ENCODE results near the gene TMEM43. TPM values are rescaled to one million over a fixed set of nuclear protein-coding genes. Genes with fewer than 3 reads are reported as not detected.

Gene TMEM43
- total RNA-seq, 1 donor from 2014 or later = 79.2 TPM

- peaks cover 5% of the 10 kb centered on the region for H3K79me2 ChIP-seq (ENCODE audit: insufficient read depth, low read length)
- H3K4me3 Mint-ChIP-seq (ENCODE audit: unreplicated experiment) = no peak overlapping the region
- no peak overlapping the region for H3K27ac Mint-ChIP-seq (ENCODE audit: unreplicated experiment)
- no peaks in the 10 kb centered on the region for H3K27me3 ChIP-seq (ENCODE audit: insufficient read depth, low read length)
- H3K4me2 ChIP-seq (ENCODE audit: low read length) = no peak overlapping the region
- peaks cover 10% of the 10 kb centered on the region for H3K9me3 Mint-ChIP-seq (ENCODE audit: unreplicated experiment)
- H3K36me3 ChIP-seq (ENCODE audit: insufficient read depth, low read length) = peaks cover 64% of the 10 kb centered on the region
- H4K20me1 ChIP-seq (ENCODE audit: insufficient read depth, low read length) = peaks cover 9% of the 10 kb centered on the region
- H3K9me3 ChIP-seq (ENCODE audit: insufficient read depth, low read depth, low read length) = peaks cover 2% of the 10 kb centered on the region
- H2AFZ ChIP-seq (ENCODE audit: low read depth, low read length) = no peak overlapping the region
- no peaks in the 10 kb centered on the region for H3K27me3 Mint-ChIP-seq (ENCODE audit: low read depth, unreplicated experiment)
- no peak overlapping the region for H3K9ac ChIP-seq (ENCODE audit: low read length)
- TF ChIP-seq CTCF (IDR thresholded peaks at IDR 0.05; ENCODE audit: insufficient read depth, low read depth, low read length) (no peak), EZH2 (IDR thresholded peaks at IDR 0.05; ENCODE audit: insufficient read depth, low read length) (no peak)
- DNase-seq (ENCODE audit: low read depth) (no peak), FAIRE-seq (no peak)
- no peaks in the 10 kb centered on the region for H3K4me1 ChIP-seq (ENCODE audit: insufficient read depth, low read length)
- H3K4me1 Mint-ChIP-seq (ENCODE audit: low read depth, unreplicated experiment) = no peaks in the 10 kb centered on the region
- H3K4me3 ChIP-seq (ENCODE audit: insufficient read depth, low read depth, low read length) = no peak overlapping the region
- peaks cover 69% of the 10 kb centered on the region for H3K36me3 Mint-ChIP-seq (ENCODE audit: low read depth, unreplicated experiment)
- H3K27ac ChIP-seq (ENCODE audit: low read depth, low read length) = no peak overlapping the region
Measured at GRCh38 chr3:14159426-14159825, 34.6 kb downstream of the TMEM43 start.

GRCh38 chr3:14161282-14161681 is 36.4 kb downstream of the TMEM43 start:
- H3K4me1 ChIP-seq (ENCODE audit: insufficient read depth, low read length) = no peaks in the 10 kb centered on the region
- no peak for FAIRE-seq
- TF ChIP-seq EZH2 (IDR thresholded peaks at IDR 0.05; ENCODE audit: insufficient read depth, low read length) = no peak
- no peak for TF ChIP-seq CTCF (IDR thresholded peaks at IDR 0.05; ENCODE audit: insufficient read depth, low read depth, low read length)

GRCh38 chr3:14162178-14162577 is 37.3 kb downstream of the TMEM43 start:
- no peak overlapping the region for H3K9ac ChIP-seq (ENCODE audit: low read length)
- H3K4me1 ChIP-seq (ENCODE audit: insufficient read depth, low read length) = no peaks in the 10 kb centered on the region
- DNase-seq (ENCODE audit: low read depth) (no peak), FAIRE-seq (no peak)
- H3K4me3 ChIP-seq (ENCODE audit: insufficient read depth, low read depth, low read length) = no peak overlapping the region
- no peaks in the 10 kb centered on the region for H3K27me3 ChIP-seq (ENCODE audit: insufficient read depth, low read length)
- peaks cover 3% of the 10 kb centered on the region for H3K79me2 ChIP-seq (ENCODE audit: insufficient read depth, low read length)
- Mint-ChIP-seq H3K27ac (ENCODE audit: unreplicated experiment) (no peak overlapping the region), H3K27me3 (ENCODE audit: low read depth, unreplicated experiment) (no peaks in the 10 kb centered on the region), H3K9me3 (ENCODE audit: unreplicated experiment) (peaks cover 10% of the 10 kb centered on the region), H3K4me3 (ENCODE audit: unreplicated experiment) (no peak overlapping the region), H3K36me3 (ENCODE audit: low read depth, unreplicated experiment) (peaks cover 75% of the 10 kb centered on the region), H3K4me1 (ENCODE audit: low read depth, unreplicated experiment) (peaks cover 4% of the 10 kb centered on the region)
- H3K9me3 ChIP-seq (ENCODE audit: insufficient read depth, low read depth, low read length) = peaks cover 2% of the 10 kb centered on the region
- TF ChIP-seq CTCF (IDR thresholded peaks at IDR 0.05; ENCODE audit: insufficient read depth, low read depth, low read length) (no peak), EZH2 (IDR thresholded peaks at IDR 0.05; ENCODE audit: insufficient read depth, low read length) (no peak)
- H3K36me3 ChIP-seq (ENCODE audit: insufficient read depth, low read length) = peaks cover 66% of the 10 kb centered on the region
- H3K27ac ChIP-seq (ENCODE audit: low read depth, low read length) = no peak overlapping the region
- peaks cover 5% of the 10 kb centered on the region for H4K20me1 ChIP-seq (ENCODE audit: insufficient read depth, low read length)
- H2AFZ ChIP-seq (ENCODE audit: low read depth, low read length) = no peak overlapping the region
- no peak overlapping the region for H3K4me2 ChIP-seq (ENCODE audit: low read length)

More at GRCh38 chr3:14161282-14161681, 36.4 kb downstream of the TMEM43 start:
- peaks cover 2% of the 10 kb centered on the region for H3K9me3 ChIP-seq (ENCODE audit: insufficient read depth, low read depth, low read length)
- peaks cover 71% of the 10 kb centered on the region for H3K36me3 ChIP-seq (ENCODE audit: insufficient read depth, low read length)
- Mint-ChIP-seq H3K27ac (ENCODE audit: unreplicated experiment) (no peak overlapping the region), H3K4me1 (ENCODE audit: low read depth, unreplicated experiment) (no peaks in the 10 kb centered on the region), H3K36me3 (ENCODE audit: low read depth, unreplicated experiment) (peaks cover 77% of the 10 kb centered on the region), H3K9me3 (ENCODE audit: unreplicated experiment) (peaks cover 10% of the 10 kb centered on the region), H3K27me3 (ENCODE audit: low read depth, unreplicated experiment) (no peaks in the 10 kb centered on the region), H3K4me3 (ENCODE audit: unreplicated experiment) (no peak overlapping the region)
- H3K4me2 ChIP-seq (ENCODE audit: low read length) = no peak overlapping the region
- peaks cover 4% of the 10 kb centered on the region for H4K20me1 ChIP-seq (ENCODE audit: insufficient read depth, low read length)
- H3K9ac ChIP-seq (ENCODE audit: low read length) = no peak overlapping the region
- DNase-seq (ENCODE audit: low read depth) = no peak
- H3K27me3 ChIP-seq (ENCODE audit: insufficient read depth, low read length) = no peaks in the 10 kb centered on the region
- H2AFZ ChIP-seq (ENCODE audit: low read depth, low read length) = no peak overlapping the region
- H3K79me2 ChIP-seq (ENCODE audit: insufficient read depth, low read length) = peaks cover 3% of the 10 kb centered on the region
- H3K27ac ChIP-seq (ENCODE audit: low read depth, low read length) = no peak overlapping the region
- H3K4me3 ChIP-seq (ENCODE audit: insufficient read depth, low read depth, low read length) = no peak overlapping the region

All from astrocyte (in vitro differentiated cells and primary cell).